Upper lobe of left lung (tissue), 4 donors: ENCODE data around the gene ABCB6.

Source experiments
- EP300 ChIP-seq, 4 donors: sonication (generic); formaldehyde crosslinking; IDR thresholded peaks; one replicate each; pipeline ENCODE4 v1.5.1; 2017; ENCODE audit warnings: antibody characterized with exemption in 4 of 4, control low read depth in 2 of 4
- POLR2A ChIP-seq, 4 donors: fragments of 450-650 bp; IDR thresholded peaks; one replicate each; pipeline ENCODE4 v1.5.1; 2016 to 2017; ENCODE audit warnings: antibody characterized with exemption in 4 of 4, mild to moderate bottlenecking in 2 of 4
- POLR2AphosphoS5 ChIP-seq, 2 donors: sonication (generic); formaldehyde crosslinking; IDR thresholded peaks; one replicate each; pipeline ENCODE4 v1.5.1; 2017; ENCODE audit warnings: antibody characterized with exemption in 2 of 2
- TF ChIP-seq, protein P1 (sequence below), 6 experiments: fragments of 450-650 bp in 4 of 6; fragments of 200-600 bp in 2 of 6; sonication (generic) in 2 of 6; IDR thresholded peaks; one replicate each; pipeline ENCODE4 v1.5.1; 2016 to 2019; ENCODE audit warnings: antibody characterized with exemption in 6 of 6

GRCh38 chr2:219220652-219221402 is 2.1 kb upstream of the ABCB6 start:
- TF ChIP-seq, protein P1, sequence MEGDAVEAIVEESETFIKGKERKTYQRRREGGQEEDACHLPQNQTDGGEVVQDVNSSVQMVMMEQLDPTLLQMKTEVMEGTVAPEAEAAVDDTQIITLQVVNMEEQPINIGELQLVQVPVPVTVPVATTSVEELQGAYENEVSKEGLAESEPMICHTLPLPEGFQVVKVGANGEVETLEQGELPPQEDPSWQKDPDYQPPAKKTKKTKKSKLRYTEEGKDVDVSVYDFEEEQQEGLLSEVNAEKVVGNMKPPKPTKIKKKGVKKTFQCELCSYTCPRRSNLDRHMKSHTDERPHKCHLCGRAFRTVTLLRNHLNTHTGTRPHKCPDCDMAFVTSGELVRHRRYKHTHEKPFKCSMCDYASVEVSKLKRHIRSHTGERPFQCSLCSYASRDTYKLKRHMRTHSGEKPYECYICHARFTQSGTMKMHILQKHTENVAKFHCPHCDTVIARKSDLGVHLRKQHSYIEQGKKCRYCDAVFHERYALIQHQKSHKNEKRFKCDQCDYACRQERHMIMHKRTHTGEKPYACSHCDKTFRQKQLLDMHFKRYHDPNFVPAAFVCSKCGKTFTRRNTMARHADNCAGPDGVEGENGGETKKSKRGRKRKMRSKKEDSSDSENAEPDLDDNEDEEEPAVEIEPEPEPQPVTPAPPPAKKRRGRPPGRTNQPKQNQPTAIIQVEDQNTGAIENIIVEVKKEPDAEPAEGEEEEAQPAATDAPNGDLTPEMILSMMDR (IDR thresholded peaks at IDR 0.05): no peak
- TF ChIP-seq POLR2AphosphoS5 (IDR thresholded peaks at IDR 0.05): no peak
- no peak for TF ChIP-seq POLR2A (IDR thresholded peaks at IDR 0.05)
- TF ChIP-seq EP300 (IDR thresholded peaks at IDR 0.05): no peak
